ENCODE measurements around the gene PHACTR1.
A peak's percentile ranks its signal among the peaks of the same experiment; 100 is the strongest.
"Not testable (repeated sequence)": the region's sequence is repeated elsewhere in the genome, so short reads cannot be mapped to it uniquely, and the experiment has no call there.

The PHACTR1 gene

DNA sequence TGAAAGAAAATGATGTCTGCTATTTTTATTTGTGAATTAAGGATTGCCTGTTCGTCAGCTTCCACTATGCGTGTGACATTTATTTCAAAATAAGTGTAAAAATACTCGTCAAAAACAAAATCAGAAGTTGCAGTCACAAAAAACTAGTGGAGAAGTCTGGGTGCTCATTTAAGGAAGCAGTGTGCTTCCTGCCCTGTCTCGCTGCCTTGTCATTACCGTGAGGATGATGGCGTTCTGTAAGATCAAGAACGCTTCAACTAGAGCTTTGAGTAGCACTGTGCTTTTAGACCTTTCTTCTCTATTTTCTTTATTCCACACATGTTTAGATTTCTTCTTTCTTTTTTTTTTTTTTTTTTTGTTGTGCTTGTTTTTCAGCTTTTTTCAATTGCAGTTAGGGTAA is 424.8 kb downstream of the PHACTR1 start:
- no peak overlapping the region for H3K27ac ChIP-seq (ENCODE audit: insufficient read depth, low read depth, low read length, poor library complexity, severe bottlenecking)
- no peaks in the 10 kb centered on the region for H3K27me3 ChIP-seq (ENCODE audit: control insufficient read depth, insufficient read depth, low read length, poor library complexity, severe bottlenecking)
- 95 to 98% methylated on average over 7 of the region's 7 CpGs for WGBS, 2 experiments
- no peaks in the 10 kb centered on the region for H3K36me3 ChIP-seq (ENCODE audit: control insufficient read depth, insufficient read depth, low read length)
- no peaks in the 10 kb centered on the region for H3K4me1 ChIP-seq (ENCODE audit: control insufficient read depth, insufficient read depth, low read length)
- no peak overlapping the region for H3K4me3 ChIP-seq (ENCODE audit: insufficient read depth, low read depth, low read length)
- H3K9me3 ChIP-seq (ENCODE audit: control insufficient read depth, low read length) = no peaks in the 10 kb centered on the region

GRCh38 chr6:13142611-13143010 is 426.0 kb downstream of the PHACTR1 start:
- Histone ChIP-seq H3K4me1 (ENCODE audit: control insufficient read depth, insufficient read depth, low read length) (no peaks in the 10 kb centered on the region), H3K4me3 (ENCODE audit: insufficient read depth, low read depth, low read length) (no peak overlapping the region), H3K27me3 (ENCODE audit: control insufficient read depth, insufficient read depth, low read length, poor library complexity, severe bottlenecking) (no peaks in the 10 kb centered on the region), H3K27ac (ENCODE audit: insufficient read depth, low read depth, low read length, poor library complexity, severe bottlenecking) (no peak overlapping the region), H3K36me3 (ENCODE audit: control insufficient read depth, insufficient read depth, low read length) (no peaks in the 10 kb centered on the region), H3K9me3 (ENCODE audit: control insufficient read depth, low read length) (no peaks in the 10 kb centered on the region)
- WGBS, 2 experiments = no CpG with 5 or more reads among the region's 3 CpGs

DNA sequence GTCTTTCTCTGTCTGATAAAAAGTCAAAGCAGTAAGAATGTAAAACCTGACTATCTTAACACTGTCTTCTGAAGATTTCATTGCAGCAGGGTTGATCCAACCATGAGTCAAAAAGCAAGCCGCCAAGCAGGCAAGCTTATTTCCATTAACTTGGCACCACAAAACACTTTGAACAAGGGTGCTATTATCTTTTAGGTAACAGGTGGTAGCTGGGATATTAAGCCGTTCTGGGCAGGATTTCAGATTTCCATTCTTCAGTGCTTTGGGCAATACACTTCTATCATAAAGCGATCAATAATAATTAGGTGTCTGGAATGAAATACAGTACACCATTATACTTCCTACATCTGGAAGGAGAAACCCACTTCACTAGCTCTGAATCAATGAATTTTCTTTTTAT is 429.9 kb downstream of the PHACTR1 start:
- no peaks in the 10 kb centered on the region for H3K9me3 ChIP-seq (ENCODE audit: control insufficient read depth, low read length)
- no peaks in the 10 kb centered on the region for H3K27me3 ChIP-seq (ENCODE audit: control insufficient read depth, insufficient read depth, low read length, poor library complexity, severe bottlenecking)
- H3K4me3 ChIP-seq (ENCODE audit: insufficient read depth, low read depth, low read length) = no peak overlapping the region
- H3K27ac ChIP-seq (ENCODE audit: insufficient read depth, low read depth, low read length, poor library complexity, severe bottlenecking) = no peak overlapping the region
- WGBS, 2 experiments = 94 to 100% methylated on average over 3 of the region's 3 CpGs
- H3K4me1 ChIP-seq (ENCODE audit: control insufficient read depth, insufficient read depth, low read length) = no peaks in the 10 kb centered on the region
- no peaks in the 10 kb centered on the region for H3K36me3 ChIP-seq (ENCODE audit: control insufficient read depth, insufficient read depth, low read length)

DNA sequence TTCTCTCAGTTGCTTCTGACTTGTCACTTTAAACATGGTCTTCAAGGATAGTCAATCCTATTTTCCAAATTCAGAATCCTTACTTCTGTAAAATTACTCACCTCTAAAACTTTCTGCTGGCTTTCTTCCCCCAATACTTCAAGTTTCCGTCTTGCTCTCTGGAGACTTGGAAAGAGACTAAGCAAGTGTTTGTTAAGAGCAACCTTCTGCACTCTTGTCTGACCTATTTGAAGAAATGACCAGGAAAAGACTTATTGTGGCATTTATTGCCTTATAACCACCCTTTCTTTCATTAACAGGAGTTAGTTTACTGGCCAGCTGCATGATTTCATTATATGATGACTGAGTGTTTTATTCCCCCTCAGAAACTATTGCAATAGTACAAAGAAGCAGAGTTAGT is 430.8 kb downstream of the PHACTR1 start:
- H3K9me3 ChIP-seq (ENCODE audit: control insufficient read depth, low read length) = no peaks in the 10 kb centered on the region
- no peaks in the 10 kb centered on the region for H3K27me3 ChIP-seq (ENCODE audit: control insufficient read depth, insufficient read depth, low read length, poor library complexity, severe bottlenecking)
- no peak overlapping the region for H3K4me3 ChIP-seq (ENCODE audit: insufficient read depth, low read depth, low read length)
- H3K27ac ChIP-seq (ENCODE audit: insufficient read depth, low read depth, low read length, poor library complexity, severe bottlenecking) = peak overlapping the region; percentile 20
- no peaks in the 10 kb centered on the region for H3K4me1 ChIP-seq (ENCODE audit: control insufficient read depth, insufficient read depth, low read length)
- H3K36me3 ChIP-seq (ENCODE audit: control insufficient read depth, insufficient read depth, low read length) = no peaks in the 10 kb centered on the region
- WGBS, 2 experiments = 89 to 100% methylated on average over 1 of the region's 1 CpG

- H3K27ac ChIP-seq (ENCODE audit: insufficient read depth, low read depth, low read length, poor library complexity, severe bottlenecking) = no peak overlapping the region
- 91 to 100% methylated on average over 2 of the region's 2 CpGs for WGBS, 2 experiments
- H3K36me3 ChIP-seq (ENCODE audit: control insufficient read depth, insufficient read depth, low read length) = no peaks in the 10 kb centered on the region
- no peak overlapping the region for H3K4me3 ChIP-seq (ENCODE audit: insufficient read depth, low read depth, low read length)
- no peaks in the 10 kb centered on the region for H3K27me3 ChIP-seq (ENCODE audit: control insufficient read depth, insufficient read depth, low read length, poor library complexity, severe bottlenecking)
- H3K4me1 ChIP-seq (ENCODE audit: control insufficient read depth, insufficient read depth, low read length) = peaks cover 3% of the 10 kb centered on the region
- no peaks in the 10 kb centered on the region for H3K9me3 ChIP-seq (ENCODE audit: control insufficient read depth, low read length)
Observed at GRCh38 chr6:13147782-13148181, 431.2 kb downstream of the PHACTR1 start.

DNA sequence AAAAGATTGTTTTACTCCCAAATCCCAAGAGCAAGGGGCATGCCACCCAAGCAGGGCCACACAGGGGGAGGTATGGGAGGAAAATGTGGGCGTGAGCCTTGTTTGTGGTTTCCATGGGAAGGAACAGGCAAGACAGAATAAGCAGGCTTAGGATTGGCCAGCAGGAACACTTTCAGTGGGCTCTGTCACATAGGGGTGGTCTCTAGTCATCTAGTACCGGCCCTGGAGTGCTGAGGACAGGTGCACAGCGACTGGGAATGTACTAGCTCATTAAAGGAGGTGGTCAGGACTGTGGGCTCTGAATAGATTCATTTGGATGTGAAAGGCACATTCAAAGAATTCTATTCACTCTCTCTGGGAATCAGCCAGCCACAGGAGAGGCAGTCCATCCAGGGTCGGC is 436.2 kb downstream of the PHACTR1 start:
- WGBS, 2 experiments = 5 to 7% methylated on average over 4 of the region's 4 CpGs
- peaks cover 10% of the 10 kb centered on the region for H3K4me1 ChIP-seq (ENCODE audit: control insufficient read depth, insufficient read depth, low read length)
- no peaks in the 10 kb centered on the region for H3K36me3 ChIP-seq (ENCODE audit: control insufficient read depth, insufficient read depth, low read length)
- no peaks in the 10 kb centered on the region for H3K9me3 ChIP-seq (ENCODE audit: control insufficient read depth, low read length)
- no peak overlapping the region for H3K4me3 ChIP-seq (ENCODE audit: insufficient read depth, low read depth, low read length)
- H3K27ac ChIP-seq (ENCODE audit: insufficient read depth, low read depth, low read length, poor library complexity, severe bottlenecking) = no peak overlapping the region
- no peaks in the 10 kb centered on the region for H3K27me3 ChIP-seq (ENCODE audit: control insufficient read depth, insufficient read depth, low read length, poor library complexity, severe bottlenecking)

DNA sequence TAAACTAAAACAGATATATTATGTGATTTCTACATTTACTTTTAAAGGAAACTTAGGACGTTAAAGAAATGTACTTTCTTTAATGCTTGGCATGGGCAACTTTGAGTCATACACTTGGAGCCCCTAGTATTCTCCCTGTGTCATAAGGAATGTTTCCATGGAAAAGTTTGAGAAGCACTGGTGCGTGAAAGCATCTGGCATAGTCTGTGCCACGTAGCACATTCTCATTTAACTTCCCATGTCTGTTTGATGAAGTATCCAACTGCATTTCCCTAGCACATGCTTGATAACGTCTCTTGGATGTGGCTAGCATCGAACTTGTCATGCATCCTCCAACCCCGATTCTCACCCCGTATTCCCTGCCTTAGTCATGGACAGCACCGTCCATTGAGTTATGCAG is 439.8 kb downstream of the PHACTR1 start:
- Histone ChIP-seq H3K27ac (ENCODE audit: insufficient read depth, low read depth, low read length, poor library complexity, severe bottlenecking) (no peak overlapping the region), H3K27me3 (ENCODE audit: control insufficient read depth, insufficient read depth, low read length, poor library complexity, severe bottlenecking) (no peaks in the 10 kb centered on the region), H3K4me1 (ENCODE audit: control insufficient read depth, insufficient read depth, low read length) (peaks cover 10% of the 10 kb centered on the region), H3K9me3 (ENCODE audit: control insufficient read depth, low read length) (no peaks in the 10 kb centered on the region), H3K36me3 (ENCODE audit: control insufficient read depth, insufficient read depth, low read length) (no peaks in the 10 kb centered on the region), H3K4me3 (ENCODE audit: insufficient read depth, low read depth, low read length) (no peak overlapping the region)
- 94% methylated on average over 8 of the region's 8 CpGs for WGBS, 2 experiments

GRCh38 chr6:13157293-13157692 is 440.7 kb downstream of the PHACTR1 start:
- Histone ChIP-seq H3K36me3 (ENCODE audit: control insufficient read depth, insufficient read depth, low read length) (no peaks in the 10 kb centered on the region), H3K4me3 (ENCODE audit: insufficient read depth, low read depth, low read length) (no peak overlapping the region), H3K27me3 (ENCODE audit: control insufficient read depth, insufficient read depth, low read length, poor library complexity, severe bottlenecking) (no peaks in the 10 kb centered on the region), H3K27ac (ENCODE audit: insufficient read depth, low read depth, low read length, poor library complexity, severe bottlenecking) (no peak overlapping the region), H3K4me1 (ENCODE audit: control insufficient read depth, insufficient read depth, low read length) (peaks cover 10% of the 10 kb centered on the region), H3K9me3 (ENCODE audit: control insufficient read depth, low read length) (no peaks in the 10 kb centered on the region)
- WGBS, 2 experiments = 91 to 95% methylated on average over 4 of the region's 4 CpGs

- no peaks in the 10 kb centered on the region for H3K27me3 ChIP-seq (ENCODE audit: control insufficient read depth, insufficient read depth, low read length, poor library complexity, severe bottlenecking)
- 88 to 97% methylated on average over 3 of the region's 3 CpGs for WGBS, 2 experiments
- no peak overlapping the region for H3K27ac ChIP-seq (ENCODE audit: insufficient read depth, low read depth, low read length, poor library complexity, severe bottlenecking)
- H3K4me3 ChIP-seq (ENCODE audit: insufficient read depth, low read depth, low read length) = no peak overlapping the region
- H3K9me3 ChIP-seq (ENCODE audit: control insufficient read depth, low read length) = no peaks in the 10 kb centered on the region
- H3K4me1 ChIP-seq (ENCODE audit: control insufficient read depth, insufficient read depth, low read length) = no peaks in the 10 kb centered on the region
- H3K36me3 ChIP-seq (ENCODE audit: control insufficient read depth, insufficient read depth, low read length) = no peaks in the 10 kb centered on the region
Observed at GRCh38 chr6:13159300-13159699, 442.7 kb downstream of the PHACTR1 start.

DNA sequence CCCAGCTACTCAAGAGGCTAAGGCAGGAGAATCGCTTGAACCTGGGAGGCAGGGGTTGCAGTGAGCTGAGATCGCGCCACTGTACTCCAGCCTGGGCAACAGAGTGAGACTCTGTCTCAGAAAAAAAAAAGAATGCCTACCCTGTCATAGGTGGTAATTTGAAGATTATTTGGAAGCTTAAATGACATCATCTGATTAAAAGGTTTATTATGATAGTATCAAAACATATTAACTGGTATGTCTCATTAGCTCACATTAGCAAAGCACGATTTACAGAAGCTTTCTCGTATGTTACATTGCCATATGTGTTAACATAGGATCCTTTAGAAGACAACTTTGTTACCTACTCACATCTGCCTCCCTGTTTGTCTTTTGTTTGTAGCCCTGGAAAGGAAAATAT is 443.3 kb downstream of the PHACTR1 start:
- H3K27me3 ChIP-seq (ENCODE audit: control insufficient read depth, insufficient read depth, low read length, poor library complexity, severe bottlenecking); H3K4me3 ChIP-seq (ENCODE audit: insufficient read depth, low read depth, low read length); H3K36me3 ChIP-seq (ENCODE audit: control insufficient read depth, insufficient read depth, low read length); H3K9me3 ChIP-seq (ENCODE audit: control insufficient read depth, low read length); H3K4me1 ChIP-seq (ENCODE audit: control insufficient read depth, insufficient read depth, low read length); H3K27ac ChIP-seq (ENCODE audit: insufficient read depth, low read depth, low read length, poor library complexity, severe bottlenecking): not testable (repeated sequence)
- WGBS, 2 experiments = 92 to 94% methylated on average over 5 of the region's 5 CpGs
